Activated T-cell treated with anti-CD3 and anti-CD28 coated beads, Interleukin-2, amount 50 U/mL, for 4 hours (primary cell): Measurements from ENCODE around the gene ZDHHC1. TPM values are rescaled to one million over a fixed set of nuclear protein-coding genes. Genes with fewer than 3 reads are reported as not detected.
"Not testable (repeated sequence)": the region's sequence is repeated elsewhere in the genome, so short reads cannot be mapped to it uniquely, and the experiment has no call there.

Source experiments
- ATAC-seq, 2 donors: fragments of 200-7000 bp; cut with Tn5 transposase; one replicate each; pipeline ENCODE4 v1.10.0; 2021
- DNase-seq: peaks from one replicate; pipeline ENCODE4 v3.0.0-alpha.2; 2020
- H3K27me3 Mint-ChIP-seq: one replicate; pipeline ENCODE4 v1.8.0; 2021; ENCODE audit warnings: low read depth, mixed read lengths
- H3K36me3 Mint-ChIP-seq: one replicate; pipeline ENCODE4 v1.8.0; 2022; ENCODE audit warnings: mixed read lengths; ENCODE audit not compliant: insufficient read depth
- H3K4me1 Mint-ChIP-seq: one replicate; pipeline ENCODE4 v1.8.0; 2021; ENCODE audit warnings: low read depth, mixed read lengths
- H3K4me3 Mint-ChIP-seq: one replicate; pipeline ENCODE4 v1.8.0; 2021; ENCODE audit warnings: mild to moderate bottlenecking, moderate library complexity, mixed read lengths
- H3K9me3 Mint-ChIP-seq: one replicate; pipeline ENCODE4 v1.8.0; 2021; ENCODE audit warnings: mixed read lengths
- total RNA-seq, 3 donors: library from RNA; stranded (reverse); gene quantifications; one replicate each; pipeline ENCODE4 v1.2.1, GENCODE V29; 2021

The ZDHHC1 gene
- total RNA-seq, 3 donors from 2014 or later: 0.61 to 0.99 (median 0.79) TPM

DNA sequence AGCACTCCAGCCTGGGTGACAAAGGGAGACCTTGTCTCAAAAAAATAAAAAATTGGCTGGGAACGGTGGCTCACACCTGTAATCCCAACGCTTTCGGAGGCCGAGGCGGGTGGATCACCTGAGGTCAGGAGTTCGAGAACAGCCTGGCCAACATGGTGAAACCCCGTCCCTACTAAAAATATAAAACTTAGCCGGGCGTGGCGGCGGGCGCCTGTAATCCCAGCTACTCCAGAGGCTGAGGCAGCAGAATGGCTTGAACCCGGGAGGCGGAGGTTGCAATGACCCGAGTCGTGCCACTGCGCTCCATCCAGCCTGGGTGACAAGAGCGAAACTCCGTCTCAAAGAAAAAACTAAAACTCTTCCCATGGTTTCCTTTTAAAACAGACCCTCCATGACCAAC, 856 bp downstream of the ZDHHC1 start:
- H3K36me3 Mint-ChIP-seq, ATAC-seq, H3K4me1 Mint-ChIP-seq, DNase-seq, H3K9me3 Mint-ChIP-seq: not testable (repeated sequence)
- H3K27me3 Mint-ChIP-seq: peaks cover 44% of the 10 kb centered on the region
- H3K4me3 Mint-ChIP-seq: peak overlapping the region; percentile 48

DNA sequence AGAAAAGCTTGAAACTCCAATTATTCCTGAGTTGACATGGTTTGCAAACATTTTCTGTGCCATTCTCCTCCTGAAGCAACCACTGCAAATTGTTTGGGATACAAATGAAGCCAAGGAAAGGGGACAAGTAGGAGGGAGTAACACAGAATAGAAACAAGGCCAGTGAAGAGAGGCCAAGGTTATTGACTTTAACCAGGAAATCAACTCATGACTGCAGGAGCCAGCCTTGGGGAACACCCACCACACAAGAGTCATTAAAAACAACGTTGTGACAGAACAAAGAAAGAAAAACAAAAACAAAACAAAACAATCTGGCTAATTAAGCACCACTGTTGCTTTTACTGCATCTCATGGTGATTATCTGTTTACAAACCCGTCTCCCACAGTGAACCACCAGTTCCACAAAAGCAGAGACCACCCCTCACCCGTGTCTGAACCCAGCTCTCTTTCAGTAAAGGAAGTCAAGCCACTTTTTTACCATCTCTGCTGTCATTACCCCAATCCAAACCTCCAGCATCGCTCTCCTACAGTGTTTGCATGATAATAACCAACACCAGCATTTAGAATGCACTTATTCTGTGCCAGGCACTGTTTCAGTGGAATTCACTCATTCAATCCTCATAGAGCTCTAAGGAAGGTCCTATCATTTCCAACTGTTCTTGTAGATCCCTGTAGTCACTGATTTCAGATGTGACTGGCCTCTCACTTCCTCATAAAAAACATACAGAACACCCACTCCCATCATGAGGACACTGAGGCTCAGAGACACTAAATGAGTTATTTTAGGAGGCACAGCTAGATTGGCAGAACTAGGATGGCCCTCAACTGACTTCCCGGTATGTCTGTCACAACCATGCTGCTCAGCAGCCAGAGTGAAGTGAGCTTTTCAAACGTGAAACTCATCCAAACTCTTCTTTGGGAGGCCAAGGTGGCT, 2.0 kb downstream of the ZDHHC1 start:
- no peaks in the 10 kb centered on the region for H3K36me3 Mint-ChIP-seq
- ATAC-seq (no peak), DNase-seq (no peak)
- peaks cover 9% of the 10 kb centered on the region for H3K4me1 Mint-ChIP-seq
- no peaks in the 10 kb centered on the region for H3K9me3 Mint-ChIP-seq
- H3K27me3 Mint-ChIP-seq: peaks cover 44% of the 10 kb centered on the region
- no peak overlapping the region for H3K4me3 Mint-ChIP-seq

DNA sequence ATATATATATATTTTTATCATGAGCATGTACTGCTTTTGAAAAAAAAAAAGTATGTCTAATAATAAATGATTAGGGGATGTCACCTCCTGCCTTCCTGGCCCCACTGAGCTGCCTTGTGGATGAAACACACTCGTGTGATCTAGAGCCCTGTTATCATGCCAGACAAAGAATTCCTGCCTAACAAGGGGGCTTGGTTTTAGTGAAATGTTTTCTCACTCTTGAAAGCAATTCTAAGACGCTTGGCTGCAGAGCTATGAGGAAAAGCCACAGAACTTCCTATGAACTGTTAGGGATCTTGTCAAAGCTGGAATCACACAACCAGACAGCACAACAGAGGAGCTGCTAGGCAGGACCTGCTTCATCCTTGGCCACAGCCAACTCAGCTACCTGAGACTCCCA, 4.0 kb downstream of the ZDHHC1 start:
- Mint-ChIP-seq H3K4me1 (peaks cover 9% of the 10 kb centered on the region), H3K4me3 (no peak overlapping the region), H3K9me3 (no peaks in the 10 kb centered on the region), H3K27me3 (peaks cover 41% of the 10 kb centered on the region), H3K36me3 (no peaks in the 10 kb centered on the region)
- ATAC-seq: no peak
- DNase-seq: no peak

DNA sequence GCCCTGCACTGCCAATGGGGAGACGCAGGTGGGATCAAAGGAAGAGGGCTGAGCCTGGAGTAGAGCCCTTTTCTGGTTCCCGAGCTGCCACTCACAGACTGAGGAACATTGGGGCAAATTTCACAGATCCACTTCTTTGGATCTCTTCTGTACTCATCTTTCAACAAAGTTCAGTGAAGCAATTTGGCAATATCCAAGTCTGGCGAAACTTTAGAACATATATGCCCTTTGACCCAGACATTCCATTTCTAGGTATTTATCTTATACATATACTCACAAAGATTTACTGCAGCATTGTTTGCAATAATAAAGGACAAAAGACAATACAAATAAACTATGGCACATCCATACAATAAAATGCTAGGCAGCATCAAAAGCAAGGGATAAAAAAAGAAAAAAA, 4.9 kb downstream of the ZDHHC1 start:
- Mint-ChIP-seq H3K9me3 (no peaks in the 10 kb centered on the region), H3K36me3 (no peaks in the 10 kb centered on the region), H3K4me1 (peaks cover 4% of the 10 kb centered on the region), H3K27me3 (peaks cover 33% of the 10 kb centered on the region), H3K4me3 (no peak overlapping the region)
- ATAC-seq (no peak), DNase-seq (no peak)

DNA sequence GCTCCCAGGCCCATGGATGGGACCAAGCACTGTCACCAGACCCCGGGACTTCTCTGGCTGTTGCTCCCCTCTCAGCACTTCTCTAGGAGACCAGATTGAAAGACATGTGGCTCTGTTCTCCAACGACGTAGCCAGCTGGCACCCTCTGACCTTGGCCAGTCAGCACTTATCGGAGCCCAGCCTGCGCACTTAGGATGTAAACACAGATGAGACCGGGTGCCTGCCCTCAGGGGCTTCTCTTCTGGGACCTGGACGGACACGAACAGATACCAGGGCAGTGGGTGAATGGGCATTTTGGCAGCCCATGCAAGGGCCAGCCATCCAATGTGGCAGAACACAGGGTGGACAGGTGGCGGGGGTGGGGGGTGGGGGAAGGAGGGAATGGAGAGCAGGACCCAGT, 6.6 kb downstream of the ZDHHC1 start:
- H3K9me3 Mint-ChIP-seq: no peaks in the 10 kb centered on the region
- no peak overlapping the region for H3K4me3 Mint-ChIP-seq
- no peak for ATAC-seq
- H3K27me3 Mint-ChIP-seq: peaks cover 26% of the 10 kb centered on the region
- no peaks in the 10 kb centered on the region for H3K4me1 Mint-ChIP-seq
- H3K36me3 Mint-ChIP-seq: no peaks in the 10 kb centered on the region
- DNase-seq: no peak

DNA sequence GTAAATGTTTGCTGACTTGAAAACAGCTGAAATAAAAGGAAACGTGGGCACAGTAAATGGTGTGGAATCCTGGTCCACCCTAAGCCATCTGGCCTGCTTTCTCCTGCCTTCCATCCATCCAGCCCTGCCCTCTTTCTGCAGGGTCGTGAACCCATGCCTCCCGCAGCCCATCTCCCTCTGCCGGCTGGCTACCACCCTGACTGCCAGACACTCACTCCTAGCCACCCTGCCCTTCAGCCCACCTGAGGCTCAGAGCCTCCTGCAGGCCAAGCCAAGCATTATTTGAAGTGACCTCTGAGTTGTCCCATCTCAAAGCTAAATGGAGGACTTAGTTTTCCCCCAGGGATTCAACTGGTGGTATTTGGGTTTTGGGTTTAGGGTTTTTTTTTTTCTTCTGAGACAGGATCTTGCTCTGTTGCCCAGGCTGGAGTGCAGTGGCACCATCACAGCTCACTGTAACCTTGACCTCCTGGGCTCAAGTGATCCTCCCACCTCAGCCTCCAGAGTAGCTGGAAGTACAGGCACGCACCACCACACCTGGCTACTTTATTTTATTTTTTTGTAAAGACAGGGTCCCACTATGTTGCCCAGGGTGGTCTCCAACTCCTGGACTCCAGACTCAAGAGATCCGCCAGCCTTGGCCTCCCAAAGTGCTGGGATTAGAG, 8.4 kb downstream of the ZDHHC1 start:
- no peaks in the 10 kb centered on the region for H3K36me3 Mint-ChIP-seq
- ATAC-seq: no peak
- H3K4me1 Mint-ChIP-seq: no peaks in the 10 kb centered on the region

DNA sequence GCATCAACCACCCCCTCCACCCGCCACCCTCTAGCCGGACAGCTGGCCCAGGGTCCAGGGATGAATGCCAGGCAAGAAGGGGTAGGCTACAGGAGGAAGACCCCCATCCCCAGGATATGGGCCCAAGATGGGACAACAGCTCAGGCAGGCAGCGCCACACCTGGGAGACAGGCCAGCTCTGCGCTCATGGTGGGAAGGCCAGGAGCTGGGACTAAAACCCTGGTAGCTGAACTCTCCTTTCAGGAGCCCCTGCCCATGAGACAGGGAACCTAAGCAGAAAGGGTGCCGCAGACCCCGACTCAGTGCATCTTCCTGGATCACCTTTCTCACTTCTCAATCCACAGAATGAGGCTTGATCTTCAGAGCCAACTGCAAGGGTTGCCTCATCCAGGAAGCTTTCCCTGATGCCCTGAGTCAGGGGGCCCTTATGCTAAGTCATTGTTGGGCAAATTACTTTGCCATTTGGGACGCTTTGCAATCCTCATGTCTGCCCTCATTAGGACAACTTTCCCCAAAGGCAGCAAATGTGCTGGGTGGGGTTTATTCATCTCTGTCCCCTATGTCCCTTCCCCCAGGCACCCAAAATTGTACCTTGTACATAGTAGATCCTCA, 9.0 kb downstream of the ZDHHC1 start:
- no peaks in the 10 kb centered on the region for H3K4me1 Mint-ChIP-seq
- no peak for ATAC-seq
- H3K4me3 Mint-ChIP-seq: no peak overlapping the region
- DNase-seq: no peak
- no peaks in the 10 kb centered on the region for H3K36me3 Mint-ChIP-seq
- no peaks in the 10 kb centered on the region for H3K9me3 Mint-ChIP-seq
- H3K27me3 Mint-ChIP-seq: peaks cover 25% of the 10 kb centered on the region

More for the DNA sequence above, 8.4 kb downstream of the ZDHHC1 start:
- DNase-seq: no peak
- H3K27me3 Mint-ChIP-seq: peaks cover 22% of the 10 kb centered on the region
- no peak overlapping the region for H3K4me3 Mint-ChIP-seq
- H3K9me3 Mint-ChIP-seq: no peaks in the 10 kb centered on the region

DNA sequence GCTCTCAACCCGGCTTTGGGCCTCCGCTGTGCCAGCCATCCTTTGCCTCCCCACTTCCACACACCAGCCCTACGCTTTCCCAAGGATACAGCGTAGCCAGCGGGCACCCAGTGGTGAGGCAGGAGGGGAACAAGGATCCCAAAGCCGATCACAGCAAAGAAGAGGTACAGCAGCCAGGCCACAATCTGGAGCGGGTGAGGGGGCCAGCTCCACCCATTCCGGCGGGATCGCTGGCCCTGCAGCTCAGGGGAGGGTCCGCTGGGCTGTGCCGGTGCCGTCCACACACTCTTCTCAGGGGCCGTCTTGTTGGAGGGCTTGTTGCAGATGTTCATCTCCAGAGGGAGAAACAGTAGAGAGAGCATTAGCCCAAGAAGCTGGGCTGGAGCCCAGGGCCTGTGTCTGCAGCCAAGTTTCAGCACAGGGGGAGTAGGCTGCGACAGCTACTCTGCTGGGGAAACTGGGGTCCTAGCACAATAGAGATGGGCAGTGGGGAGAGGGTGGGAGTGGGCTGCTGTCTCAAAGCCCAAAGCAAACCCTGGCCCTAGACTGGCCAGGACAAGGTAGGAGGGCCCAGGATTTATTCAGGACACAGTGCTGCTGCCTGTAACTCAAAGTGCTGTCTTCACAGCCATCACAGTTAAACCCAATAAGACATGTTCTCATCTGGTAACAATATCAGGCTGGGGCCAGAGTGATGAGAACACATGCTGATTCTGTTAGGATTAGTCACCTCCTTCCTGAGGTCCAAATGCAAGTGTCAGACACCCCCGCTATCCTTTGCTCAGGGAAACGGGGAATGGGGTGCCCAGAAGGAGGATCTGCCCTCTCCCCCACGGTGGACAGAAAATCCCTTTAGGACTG, 9.9 kb downstream of the ZDHHC1 start:
- Mint-ChIP-seq H3K4me1 (no peaks in the 10 kb centered on the region), H3K36me3 (no peaks in the 10 kb centered on the region), H3K4me3 (no peak overlapping the region), H3K9me3 (no peaks in the 10 kb centered on the region), H3K27me3 (peaks cover 22% of the 10 kb centered on the region)
- DNase-seq: no peak
- no peak for ATAC-seq

DNA sequence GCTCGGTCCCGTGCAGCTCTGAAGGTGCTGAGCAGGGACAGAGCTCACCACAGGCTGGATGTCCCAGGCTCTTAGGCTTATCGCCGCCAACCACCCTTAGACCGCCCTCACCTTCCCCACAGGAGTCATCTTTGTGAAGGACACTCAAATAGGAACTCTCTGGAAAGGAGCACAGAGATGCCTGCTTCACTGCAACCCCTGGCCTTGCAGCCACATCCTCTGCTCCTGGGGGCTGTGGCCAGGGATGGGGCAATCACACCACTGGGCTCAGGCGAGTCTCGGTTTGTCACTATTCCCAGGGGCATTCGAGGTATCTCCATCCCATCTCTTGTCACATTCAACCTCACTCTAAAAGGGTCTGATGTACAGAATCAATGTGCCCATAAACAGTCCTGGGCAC, 10.9 kb downstream of the ZDHHC1 start:
- Mint-ChIP-seq H3K27me3 (peaks cover 21% of the 10 kb centered on the region), H3K4me1 (no peaks in the 10 kb centered on the region), H3K4me3 (no peak overlapping the region), H3K9me3 (no peaks in the 10 kb centered on the region), H3K36me3 (no peaks in the 10 kb centered on the region)
- ATAC-seq (no peak), DNase-seq (no peak)

DNA sequence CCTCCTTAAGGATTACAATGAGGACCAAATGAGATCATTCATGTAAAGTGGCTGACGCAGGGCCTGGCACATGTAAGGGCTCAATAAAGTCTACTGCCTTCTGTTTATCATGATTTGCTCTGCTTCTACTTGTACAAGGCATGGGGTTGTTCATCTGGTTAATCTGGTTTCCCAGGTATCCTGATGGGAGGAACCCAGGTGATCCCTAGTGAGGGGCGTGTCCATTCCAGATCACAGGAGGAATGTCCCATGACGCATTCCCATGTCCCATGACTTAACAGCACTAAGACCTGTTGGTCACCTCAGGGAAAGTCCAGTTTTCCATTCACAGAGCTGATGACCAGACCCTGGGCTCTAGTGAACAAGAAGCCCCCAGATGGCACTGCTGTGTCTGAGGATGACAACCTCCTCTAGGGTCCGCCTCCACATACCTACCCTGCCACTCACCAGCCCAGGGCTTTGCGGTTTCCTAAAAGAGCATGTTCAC, 11.5 kb downstream of the ZDHHC1 start:
- ATAC-seq (no peak), DNase-seq (no peak)
- Mint-ChIP-seq H3K9me3 (no peaks in the 10 kb centered on the region), H3K27me3 (peaks cover 19% of the 10 kb centered on the region), H3K36me3 (no peaks in the 10 kb centered on the region), H3K4me1 (no peaks in the 10 kb centered on the region), H3K4me3 (no peak overlapping the region)

DNA sequence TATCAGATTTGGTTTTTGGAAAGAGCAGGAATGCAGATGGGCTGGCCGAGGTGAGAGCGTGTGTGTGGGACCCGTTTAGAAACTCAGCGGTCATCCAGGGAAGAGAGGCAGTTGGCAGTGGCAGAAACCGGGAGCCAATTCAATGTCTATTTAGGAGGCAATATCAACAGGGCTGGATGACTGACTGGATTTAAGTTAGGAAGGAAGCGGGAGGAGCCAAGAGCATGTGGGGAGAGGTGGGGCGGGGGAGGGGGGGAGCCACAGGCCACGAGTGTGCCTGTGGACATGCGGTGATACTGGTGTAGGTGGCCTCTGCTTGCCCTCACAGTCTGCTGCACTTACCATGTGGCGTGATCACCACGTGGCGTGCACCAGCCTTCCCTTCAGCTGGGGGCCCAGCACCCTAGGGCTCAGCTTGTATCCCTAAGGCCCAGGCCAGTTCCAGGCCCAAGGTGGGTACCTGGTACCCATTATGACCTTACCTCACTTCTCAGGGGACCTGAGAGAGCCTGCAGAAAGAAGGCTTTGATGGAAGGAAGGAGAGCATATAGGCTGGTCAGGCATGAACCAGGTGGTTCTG, 12.2 kb downstream of the ZDHHC1 start:
- ATAC-seq (no peak), DNase-seq (no peak)
- H3K9me3 Mint-ChIP-seq: no peaks in the 10 kb centered on the region
- peaks cover 15% of the 10 kb centered on the region for H3K27me3 Mint-ChIP-seq
- H3K36me3 Mint-ChIP-seq: no peaks in the 10 kb centered on the region
- H3K4me3 Mint-ChIP-seq: no peak overlapping the region
- H3K4me1 Mint-ChIP-seq: no peaks in the 10 kb centered on the region

DNA sequence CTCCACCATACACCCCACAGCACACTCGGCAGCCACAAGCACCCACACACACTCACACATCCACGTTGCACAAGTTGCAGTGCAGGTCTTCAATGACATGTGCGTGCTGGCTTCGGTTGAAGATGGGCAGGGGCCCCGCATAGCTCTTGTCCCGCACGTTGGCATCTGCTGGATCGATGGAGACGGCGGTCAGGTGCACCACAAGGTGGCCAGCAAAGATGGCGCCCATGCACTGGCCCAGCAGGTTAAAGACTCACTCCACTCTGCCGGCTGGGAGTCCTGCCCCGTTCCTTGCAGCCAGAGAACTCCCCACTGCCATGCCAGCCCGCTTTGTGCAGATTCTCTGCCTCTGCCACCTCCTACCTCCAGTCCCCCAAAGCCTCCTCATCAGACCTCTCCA, 15.4 kb downstream of the ZDHHC1 start:
- no peak for ATAC-seq
- no peaks in the 10 kb centered on the region for H3K9me3 Mint-ChIP-seq

DNA sequence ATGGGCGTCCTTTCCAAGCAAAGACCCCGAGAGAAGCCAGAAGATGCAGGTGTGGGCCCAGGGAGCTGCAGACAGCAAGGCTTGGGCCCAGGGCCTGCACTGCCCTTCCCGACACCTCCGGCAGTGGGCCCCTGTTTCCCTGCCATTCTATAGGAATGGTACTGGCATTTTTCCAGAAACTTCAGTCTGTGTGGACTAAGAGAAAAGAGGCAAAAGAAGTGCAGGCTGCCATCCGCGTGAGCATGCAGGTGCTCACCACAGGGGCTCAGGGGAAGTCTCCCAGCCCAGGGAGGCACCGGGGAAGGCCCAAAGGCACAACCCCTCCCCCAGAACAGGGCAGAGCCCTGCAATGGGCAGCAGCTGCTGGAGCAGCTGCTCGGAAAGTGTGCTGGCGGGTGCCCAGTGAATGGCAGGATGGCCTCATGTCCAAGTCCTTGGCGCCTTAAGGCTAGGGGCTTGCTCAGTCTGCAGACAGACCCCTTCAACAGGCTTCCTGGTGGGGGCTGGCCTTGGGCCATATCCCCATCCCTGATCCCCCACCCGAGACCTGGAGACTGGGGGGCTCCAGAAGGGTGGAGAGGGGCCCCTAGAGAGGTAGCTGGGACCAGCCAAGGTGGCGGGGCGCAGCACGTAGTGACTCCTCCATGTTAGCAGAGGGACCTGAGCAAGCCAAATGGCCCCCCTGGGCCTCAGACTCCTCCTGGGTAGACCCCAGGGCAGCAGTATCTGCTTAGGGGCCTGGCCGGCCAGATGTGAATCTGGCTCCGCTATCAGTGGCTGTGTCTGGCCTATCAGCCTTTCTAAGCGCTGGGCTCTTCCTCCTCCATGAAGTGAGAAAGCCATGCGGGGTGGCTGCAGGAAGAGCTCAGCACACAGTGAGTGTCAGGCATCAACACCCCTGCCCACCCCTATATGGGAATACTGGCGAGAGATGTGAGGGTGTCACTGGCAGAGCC, 16.2 kb downstream of the ZDHHC1 start:
- Mint-ChIP-seq H3K4me3 (no peak overlapping the region), H3K4me1 (peaks cover 2% of the 10 kb centered on the region), H3K36me3 (no peaks in the 10 kb centered on the region), H3K27me3 (peaks cover 27% of the 10 kb centered on the region), H3K9me3 (no peaks in the 10 kb centered on the region)
- DNase-seq (no peak), ATAC-seq (no peak)

More for the DNA sequence above, 15.4 kb downstream of the ZDHHC1 start:
- Mint-ChIP-seq H3K27me3 (peaks cover 18% of the 10 kb centered on the region), H3K4me3 (no peak overlapping the region), H3K36me3 (no peaks in the 10 kb centered on the region), H3K4me1 (no peaks in the 10 kb centered on the region)
- no peak for DNase-seq
